Gastrocnemius medialis (tissue), 4 donors: ENCODE measurements around the gene C4orf51.

ENCODE experiments used
- POLR2A ChIP-seq, 2 donors: fragments of 450-650 bp; IDR thresholded peaks; one replicate each; pipeline ENCODE4 v1.6.1; 2017; ENCODE audit warnings: antibody characterized with exemption in 2 of 2, mild to moderate bottlenecking in 2 of 2, moderate library complexity in 2 of 2
- TF ChIP-seq, protein P1 (sequence below), 5 experiments: fragments of 450-650 bp in 3 of 5; fragments of 200-600 bp in 2 of 5; sonication (generic) in 2 of 5; IDR thresholded peaks in 4 of 5; conservative IDR thresholded peaks in 1 of 5; 1 replicate in 4 of 5; 2 replicates in 1 of 5; pipeline ENCODE4 v1.5.1; 2016 to 2019; ENCODE audit warnings: antibody characterized with exemption in 5 of 5, mild to moderate bottlenecking in 3 of 5, moderate library complexity in 3 of 5

DNA sequence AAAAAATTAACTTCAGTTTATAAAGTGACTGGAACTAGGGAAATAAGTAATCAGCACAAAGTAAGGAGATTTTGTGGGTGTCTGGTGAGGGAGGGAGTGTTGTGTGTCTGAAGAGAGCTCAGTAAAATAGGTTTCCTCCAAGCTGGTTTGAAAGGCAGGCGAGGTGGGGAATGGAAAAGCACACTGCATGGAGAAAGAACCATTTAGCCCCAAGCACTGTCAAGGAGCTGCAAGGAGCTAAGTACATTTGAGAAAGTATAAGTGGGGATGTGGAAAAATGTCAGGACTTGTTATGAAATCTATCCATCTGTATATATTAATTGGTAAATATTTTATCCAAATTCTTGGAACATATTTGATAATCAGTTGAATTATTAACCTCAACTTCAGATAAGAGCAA, 956 bp downstream of the C4orf51 start:
- TF ChIP-seq, protein P1, sequence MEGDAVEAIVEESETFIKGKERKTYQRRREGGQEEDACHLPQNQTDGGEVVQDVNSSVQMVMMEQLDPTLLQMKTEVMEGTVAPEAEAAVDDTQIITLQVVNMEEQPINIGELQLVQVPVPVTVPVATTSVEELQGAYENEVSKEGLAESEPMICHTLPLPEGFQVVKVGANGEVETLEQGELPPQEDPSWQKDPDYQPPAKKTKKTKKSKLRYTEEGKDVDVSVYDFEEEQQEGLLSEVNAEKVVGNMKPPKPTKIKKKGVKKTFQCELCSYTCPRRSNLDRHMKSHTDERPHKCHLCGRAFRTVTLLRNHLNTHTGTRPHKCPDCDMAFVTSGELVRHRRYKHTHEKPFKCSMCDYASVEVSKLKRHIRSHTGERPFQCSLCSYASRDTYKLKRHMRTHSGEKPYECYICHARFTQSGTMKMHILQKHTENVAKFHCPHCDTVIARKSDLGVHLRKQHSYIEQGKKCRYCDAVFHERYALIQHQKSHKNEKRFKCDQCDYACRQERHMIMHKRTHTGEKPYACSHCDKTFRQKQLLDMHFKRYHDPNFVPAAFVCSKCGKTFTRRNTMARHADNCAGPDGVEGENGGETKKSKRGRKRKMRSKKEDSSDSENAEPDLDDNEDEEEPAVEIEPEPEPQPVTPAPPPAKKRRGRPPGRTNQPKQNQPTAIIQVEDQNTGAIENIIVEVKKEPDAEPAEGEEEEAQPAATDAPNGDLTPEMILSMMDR (IDR thresholded peaks at IDR 0.05 in 4 of 5, conservative IDR thresholded peaks at IDR 0.05 in 1 of 5) = no peak
- TF ChIP-seq POLR2A (IDR thresholded peaks at IDR 0.05) = no peak
